Vagina (tissue), 2 donors: Measurements from ENCODE around the gene ZNF791. TPM values are rescaled to one million over a fixed set of nuclear protein-coding genes. Genes with fewer than 3 reads are reported as not detected.
"Not testable (repeated sequence)": the region's sequence is repeated elsewhere in the genome, so short reads cannot be mapped to it uniquely, and the experiment has no call there.

Source experiments
- DNase-seq, 2 donors: peaks; one replicate each; pipeline ENCODE4 v3.0.0-alpha.2; 2017; ENCODE audit errors: extremely low spot score in 2 of 2
- H3K27ac ChIP-seq: fragments of 200-600 bp; sonication (generic); one replicate; pipeline ENCODE4 v1.5.1; 2019
- H3K27me3 ChIP-seq: fragments of 200-600 bp; sonication (generic); one replicate; pipeline ENCODE4 v1.5.1; 2019
- H3K36me3 ChIP-seq, 2 donors: fragments of 200-600 bp; sonication (generic); one replicate each; pipeline ENCODE4 v1.5.1; 2017 to 2019
- H3K4me1 ChIP-seq: fragments of 200-600 bp; sonication (generic); one replicate; pipeline ENCODE4 v1.5.1; 2019
- H3K4me3 ChIP-seq, 2 donors: fragments of 200-600 bp; sonication (generic); 1 replicate in 1 of 2; 2 replicates in 1 of 2; pipeline ENCODE4 v1.5.1; 2016 to 2019
- H3K9me3 ChIP-seq: fragments of 200-600 bp; sonication (generic); one replicate; pipeline ENCODE4 v1.5.1; 2019
- CTCF ChIP-seq, 3 experiments: fragments of 450-650 bp in 2 of 3; fragments of 200-600 bp in 1 of 3; sonication (generic) in 1 of 3; IDR thresholded peaks; one replicate each; pipeline ENCODE4 v1.5.1; 2017 to 2019; ENCODE audit warnings: antibody characterized with exemption in 3 of 3, mild to moderate bottlenecking in 2 of 3, moderate library complexity in 2 of 3
- POLR2A ChIP-seq, 2 donors: fragments of 450-650 bp; IDR thresholded peaks; one replicate each; pipeline ENCODE4 v1.6.1; 2017; ENCODE audit warnings: antibody characterized with exemption in 2 of 2, mild to moderate bottlenecking in 2 of 2, moderate library complexity in 2 of 2
- POLR2AphosphoS5 ChIP-seq, 2 donors: sonication (generic); formaldehyde crosslinking; IDR thresholded peaks; one replicate each; pipeline ENCODE4 v1.9.0; 2017; ENCODE audit warnings: antibody characterized with exemption in 2 of 2, mild to moderate bottlenecking in 2 of 2, low read depth in 1 of 2; ENCODE audit not compliant: insufficient read depth in 1 of 2
- intact Hi-C: fragments of 100-400 bp; cut with DNase I; formaldehyde crosslinking; loops from one replicate; pipeline ENCODE4 v1.15.1; 2023
- total RNA-seq: library from RNA; depleted of rRNA; stranded (reverse); fragments of >200 nt; gene quantifications from one replicate; pipeline ENCODE4 v1.2.3, GENCODE V29; 2016

Gene ZNF791
- total RNA-seq, 1 donor from 2014 or later = 17.9 TPM

DNA sequence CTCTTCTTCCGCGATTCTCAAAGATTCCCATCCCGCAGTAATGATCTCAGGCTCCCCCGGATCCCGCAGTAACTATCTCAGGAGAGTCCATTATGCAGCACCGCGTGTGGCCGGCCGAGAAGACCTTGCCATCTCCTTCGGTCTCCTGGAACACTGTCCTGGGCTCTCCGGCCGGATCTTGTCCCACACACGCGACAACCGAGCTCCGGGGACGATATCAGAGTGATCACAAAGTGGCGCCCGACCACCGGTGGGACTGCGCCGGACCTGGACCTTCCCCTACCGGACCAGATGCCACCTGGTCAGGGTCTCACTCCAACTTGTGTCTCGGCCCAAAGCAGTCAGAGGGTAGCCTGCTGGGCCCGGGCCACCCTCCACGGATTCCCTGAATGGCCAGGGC lies 31.8 kb downstream of the ZNF791 start:
- Histone ChIP-seq H3K36me3 (no peaks in the 10 kb centered on the region), H3K4me1 (peaks cover 18% of the 10 kb centered on the region), H3K27ac (no peak overlapping the region), H3K9me3 (no peaks in the 10 kb centered on the region), H3K4me3 (no peak overlapping the region), H3K27me3 (no peaks in the 10 kb centered on the region)
- DNase-seq = no peak
- intact Hi-C loops = no loop called here
- TF ChIP-seq POLR2AphosphoS5 (IDR thresholded peaks at IDR 0.05; ENCODE audit: insufficient read depth in 1 of 2, low read depth in 1 of 2) (no peak), CTCF (IDR thresholded peaks at IDR 0.05) (no peak), POLR2A (IDR thresholded peaks at IDR 0.05) (no peak)

GRCh38 chr19:12643716-12644115 lies 33.0 kb downstream of the ZNF791 start:
- H3K9me3 ChIP-seq, H3K27me3 ChIP-seq, H3K27ac ChIP-seq, intact Hi-C loops, DNase-seq, H3K4me3 ChIP-seq, H3K36me3 ChIP-seq: not testable (repeated sequence)
- H3K4me1 ChIP-seq = peaks cover 30% of the 10 kb centered on the region

DNA sequence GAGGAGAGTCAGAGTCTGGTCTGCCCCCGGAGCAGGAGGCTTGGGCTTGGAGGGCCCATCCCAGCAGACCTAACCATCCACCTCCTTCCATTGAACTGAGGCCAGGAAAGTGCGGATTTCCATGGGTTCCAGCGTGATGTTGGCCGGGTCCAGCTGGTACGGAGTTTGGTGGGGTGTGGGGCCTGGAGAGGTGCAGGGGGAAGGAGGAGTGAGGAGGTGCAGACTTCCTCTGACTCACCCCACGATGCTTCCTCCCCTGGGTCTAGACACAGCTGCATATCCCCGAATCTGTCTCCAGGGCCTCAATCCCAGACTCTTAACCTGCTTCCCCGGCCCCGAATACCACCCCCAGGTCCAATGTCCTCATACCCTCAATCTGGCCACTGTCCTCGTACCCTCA lies 35.8 kb downstream of the ZNF791 start:
- TF ChIP-seq POLR2A (IDR thresholded peaks at IDR 0.05) (no peak), CTCF (IDR thresholded peaks at IDR 0.05) (no peak), POLR2AphosphoS5 (IDR thresholded peaks at IDR 0.05; ENCODE audit: insufficient read depth in 1 of 2, low read depth in 1 of 2) (no peak)
- H3K4me1 ChIP-seq = peaks cover 19% of the 10 kb centered on the region
- no peak overlapping the region for H3K4me3 ChIP-seq
- intact Hi-C loops = no loop called here
- no peak for DNase-seq
- H3K9me3 ChIP-seq = no peaks in the 10 kb centered on the region
- H3K27ac ChIP-seq = no peak overlapping the region
- no peaks in the 10 kb centered on the region for H3K36me3 ChIP-seq
- H3K27me3 ChIP-seq = no peaks in the 10 kb centered on the region

GRCh38 chr19:12647047-12647446 lies 36.3 kb downstream of the ZNF791 start:
- Histone ChIP-seq H3K27ac (no peak overlapping the region), H3K4me1 (peaks cover 19% of the 10 kb centered on the region), H3K4me3 (no peak overlapping the region), H3K27me3 (no peaks in the 10 kb centered on the region), H3K36me3 (no peaks in the 10 kb centered on the region), H3K9me3 (no peaks in the 10 kb centered on the region)
- no peak for TF ChIP-seq POLR2A (IDR thresholded peaks at IDR 0.05)
- intact Hi-C loops = no loop called here
- no peak for DNase-seq

GRCh38 chr19:12647490-12648071 lies 36.9 kb downstream of the ZNF791 start:
- no peak overlapping the region for H3K27ac ChIP-seq
- H3K9me3 ChIP-seq = no peaks in the 10 kb centered on the region
- peaks cover 19% of the 10 kb centered on the region for H3K4me1 ChIP-seq
- H3K4me3 ChIP-seq = peak overlapping the region; percentile 29 to 36
- no peaks in the 10 kb centered on the region for H3K27me3 ChIP-seq
- intact Hi-C loops = no loop called here
- no peaks in the 10 kb centered on the region for H3K36me3 ChIP-seq
- no peak for DNase-seq
- no peak for TF ChIP-seq CTCF (IDR thresholded peaks at IDR 0.05)
- no peak for TF ChIP-seq POLR2AphosphoS5 (IDR thresholded peaks at IDR 0.05; ENCODE audit: insufficient read depth in 1 of 2, low read depth in 1 of 2)
- TF ChIP-seq POLR2A (IDR thresholded peaks at IDR 0.05) = no peak

- Histone ChIP-seq H3K36me3 (no peaks in the 10 kb centered on the region), H3K27me3 (no peaks in the 10 kb centered on the region), H3K4me3 (peak overlapping the region; percentile 29 to 36), H3K4me1 (peaks cover 19% of the 10 kb centered on the region), H3K9me3 (no peaks in the 10 kb centered on the region), H3K27ac (no peak overlapping the region)
- intact Hi-C loops = no loop called here
- TF ChIP-seq POLR2A (IDR thresholded peaks at IDR 0.05) = no peak
- no peak for TF ChIP-seq POLR2AphosphoS5 (IDR thresholded peaks at IDR 0.05; ENCODE audit: insufficient read depth in 1 of 2, low read depth in 1 of 2)
- TF ChIP-seq CTCF (IDR thresholded peaks at IDR 0.05) = no peak
- DNase-seq = no peak
Observed at GRCh38 chr19:12648088-12648487, 37.4 kb downstream of the ZNF791 start.
